SK-N-SH treated with all-trans-retinoic acid at 6 μM for 48 hours (cell line): ENCODE measurements around the gene MLIP.

Experiments
- ARNTL ChIP-seq: fragments of 450-650 bp; formaldehyde crosslinking; IDR thresholded peaks from 2 replicates; pipeline ENCODE4 v1.5.0; 2020; ENCODE audit warnings: low read depth, mild to moderate bottlenecking, moderate library complexity, borderline replicate concordance
- ZFP3 ChIP-seq: fragments of 250-450 bp; sonication (Bioruptor Pico); IDR thresholded peaks from 2 replicates; pipeline ENCODE4 v1.5.0; 2020; ENCODE audit warnings: mild to moderate bottlenecking, moderate library complexity
- ZFP30 ChIP-seq: fragments of 450-650 bp; formaldehyde crosslinking; IDR thresholded peaks from 2 replicates; pipeline ENCODE4 v1.5.0; 2022; ENCODE audit warnings: mild to moderate bottlenecking, moderate library complexity
- ZNF70 ChIP-seq: fragments of 450-650 bp; formaldehyde crosslinking; IDR thresholded peaks from 2 replicates; pipeline ENCODE4 v1.5.0; 2020; ENCODE audit warnings: mild to moderate bottlenecking, moderate library complexity

- TF ChIP-seq ZFP3 (CRISPR knock-in tag) (no peak), ARNTL (CRISPR knock-in tag) (no peak), ZFP30 (no peak), ZNF70 (CRISPR knock-in tag) (no peak)
Measured at GRCh38 chr6:54244430-54244829, 133.2 kb downstream of the MLIP start.
